Activated CD4-positive, alpha-beta T cell treated with anti-CD3 and anti-CD28 coated beads, Interleukin-2, amount 50 U/mL, for 24 hours (primary cell): Measurements from ENCODE around the gene ATP8B4.
"Not testable (repeated sequence)": the region's sequence is repeated elsewhere in the genome, so short reads cannot be mapped to it uniquely, and the experiment has no call there.

ENCODE experiments used
- DNase-seq, 2 donors: peaks; one replicate each; pipeline ENCODE4 v3.0.0-alpha.2; 2020; ENCODE audit warnings: low read depth in 1 of 2, low spot score in 1 of 2

The ATP8B4 gene

GRCh38 chr15:50119063-50120040, at the start of gene ATP8B4:
Gene ATP8B4, minus strand, starts transcription at chr15:50119233. Its CDS starts 12,267 bp downstream, at chr15:50106966.
- DNase-seq: no peak

- no peak for DNase-seq
Observed at GRCh38 chr15:50168379-50168778, 49.3 kb upstream of the ATP8B4 start.

GRCh38 chr15:50167110-50167509, 48.1 kb upstream of the ATP8B4 start:
- no peak for DNase-seq

GRCh38 chr15:50166216-50166615, 47.2 kb upstream of the ATP8B4 start:
- DNase-seq: no peak

- DNase-seq: no peak
Observed at GRCh38 chr15:50164458-50164857, 45.4 kb upstream of the ATP8B4 start.

GRCh38 chr15:50163719-50164410, 44.8 kb upstream of the ATP8B4 start:
- DNase-seq: no peak

GRCh38 chr15:50162969-50163718, 44.1 kb upstream of the ATP8B4 start:
- no peak for DNase-seq

GRCh38 chr15:50158236-50158635, 39.2 kb upstream of the ATP8B4 start:
- not testable (repeated sequence) for DNase-seq

- no peak for DNase-seq
Observed at GRCh38 chr15:50151476-50151875, 32.4 kb upstream of the ATP8B4 start.

- no peak for DNase-seq
Observed at GRCh38 chr15:50150851-50151250, 31.8 kb upstream of the ATP8B4 start.

- no peak for DNase-seq
Observed at GRCh38 chr15:50150349-50150748, 31.3 kb upstream of the ATP8B4 start.

- DNase-seq: no peak
Observed at GRCh38 chr15:50149090-50149489, 30.1 kb upstream of the ATP8B4 start.

GRCh38 chr15:50148362-50148963, 29.4 kb upstream of the ATP8B4 start:
- no peak for DNase-seq

GRCh38 chr15:50146632-50147031, 27.6 kb upstream of the ATP8B4 start:
- no peak for DNase-seq

- no peak for DNase-seq
Observed at GRCh38 chr15:50145451-50145872, 26.4 kb upstream of the ATP8B4 start.

- no peak for DNase-seq
Observed at GRCh38 chr15:50144341-50145120, 25.5 kb upstream of the ATP8B4 start.

GRCh38 chr15:50143255-50143860, 24.3 kb upstream of the ATP8B4 start:
- no peak for DNase-seq

GRCh38 chr15:50141856-50142255, 22.8 kb upstream of the ATP8B4 start:
- no peak for DNase-seq

- no peak for DNase-seq
Observed at GRCh38 chr15:50140983-50141382, 21.9 kb upstream of the ATP8B4 start.

- no peak for DNase-seq
Observed at GRCh38 chr15:50140098-50140497, 21.1 kb upstream of the ATP8B4 start.
